H9 (cell line): ENCODE data around the gene ADAMTSL4. TPM values are rescaled to one million over a fixed set of nuclear protein-coding genes. Genes with fewer than 3 reads are reported as not detected.

Experiments
- DNase-seq: peaks from one replicate; pipeline ENCODE4 v3.0.0-alpha.2; 2017
- H2AFZ ChIP-seq: one replicate; pipeline ENCODE4 v1.6.1; 2013; ENCODE audit warnings: mild to moderate bottlenecking, low read length, control low read depth, moderate library complexity
- H2AK5ac ChIP-seq: 2 replicates; pipeline ENCODE4 v1.6.1; 2013; ENCODE audit warnings: low read length, control low read depth, mixed read lengths; ENCODE audit not compliant: insufficient read length
- H2BK120ac ChIP-seq: one replicate; pipeline ENCODE4 v1.6.1; 2013; ENCODE audit warnings: low read depth, mild to moderate bottlenecking, low read length, control low read depth, inconsistent platforms; ENCODE audit not compliant: poor library complexity, severe bottlenecking
- H2BK12ac ChIP-seq: 2 replicates; pipeline ENCODE4 v1.6.1; 2013; ENCODE audit warnings: low read length, control low read depth, mixed read lengths, low read depth; ENCODE audit not compliant: insufficient read length
- H2BK15ac ChIP-seq: 2 replicates; pipeline ENCODE4 v1.6.1; 2013; ENCODE audit warnings: low read depth, low read length, control low read depth
- H2BK20ac ChIP-seq: one replicate; pipeline ENCODE4 v1.6.1; 2013; ENCODE audit warnings: low read depth, mild to moderate bottlenecking, low read length, control low read depth, inconsistent platforms; ENCODE audit not compliant: poor library complexity, severe bottlenecking
- H2BK5ac ChIP-seq: 2 replicates; pipeline ENCODE4 v1.6.1; 2013; ENCODE audit warnings: low read length, control low read depth, mixed read lengths; ENCODE audit not compliant: insufficient read length
- H3K14ac ChIP-seq: 2 replicates; pipeline ENCODE4 v1.6.1; 2013; ENCODE audit warnings: low read length, control low read depth; ENCODE audit not compliant: insufficient read depth
- H3K18ac ChIP-seq: 2 replicates; pipeline ENCODE4 v1.6.1; 2013; ENCODE audit warnings: low read depth, mild to moderate bottlenecking, mixed read lengths, low read length, control low read depth; ENCODE audit not compliant: insufficient read length
- H3K23ac ChIP-seq: 2 replicates; pipeline ENCODE4 v1.6.1; 2013; ENCODE audit warnings: low read length, control low read depth, mixed read lengths, low read depth; ENCODE audit not compliant: insufficient read length
- H3K23me2 ChIP-seq: 2 replicates; pipeline ENCODE4 v1.6.1; 2013; ENCODE audit warnings: low read depth, mild to moderate bottlenecking, mixed read lengths, low read length, control low read depth; ENCODE audit not compliant: insufficient read length, poor library complexity, severe bottlenecking
- H3K27ac ChIP-seq: 2 replicates; pipeline ENCODE4 v1.5.1; 2013; ENCODE audit warnings: low read length, control low read depth, mixed read lengths, low read depth; ENCODE audit not compliant: insufficient read length
- H3K27me3 ChIP-seq: 2 replicates; pipeline ENCODE4 v1.6.1; 2013; ENCODE audit warnings: low read length, control low read depth, inconsistent platforms; ENCODE audit not compliant: insufficient read depth
- H3K4ac ChIP-seq: 2 replicates; pipeline ENCODE4 v1.6.1; 2013; ENCODE audit warnings: low read depth, mild to moderate bottlenecking, control low read depth, inconsistent platforms, low read length, moderate library complexity
- H3K4me1 ChIP-seq: 2 replicates; pipeline ENCODE4 v1.6.1; 2013; ENCODE audit warnings: low read length, control low read depth, inconsistent platforms; ENCODE audit not compliant: insufficient read depth
- H3K4me2 ChIP-seq: 2 replicates; pipeline ENCODE4 v1.6.1; 2013; ENCODE audit warnings: low read length, control low read depth, mixed read lengths; ENCODE audit not compliant: insufficient read length, insufficient read depth
- H3K56ac ChIP-seq: 2 replicates; pipeline ENCODE4 v1.6.1; 2013; ENCODE audit warnings: low read depth, mild to moderate bottlenecking, mixed read lengths, low read length, control low read depth; ENCODE audit not compliant: insufficient read length
- H3K79me1 ChIP-seq: 2 replicates; pipeline ENCODE4 v1.6.1; 2013; ENCODE audit warnings: low read depth, mild to moderate bottlenecking, moderate library complexity, low read length, control low read depth, inconsistent platforms; ENCODE audit not compliant: insufficient read depth, poor library complexity, severe bottlenecking
- H3K79me2 ChIP-seq: 2 replicates; pipeline ENCODE4 v1.6.1; 2013; ENCODE audit warnings: low read length, control low read depth, inconsistent platforms; ENCODE audit not compliant: insufficient read depth
- H3K9ac ChIP-seq: 2 replicates; pipeline ENCODE4 v1.6.1; 2013; ENCODE audit warnings: low read length, control low read depth, mixed read lengths; ENCODE audit not compliant: insufficient read length; ENCODE audit errors: extremely low read depth
- H3K9me3 ChIP-seq: one replicate; pipeline ENCODE4 v1.6.1; 2013; ENCODE audit warnings: low read depth, low read length, inconsistent platforms; ENCODE audit not compliant: control insufficient read depth
- H3T11ph ChIP-seq: one replicate; pipeline ENCODE4 v1.6.1; 2013; ENCODE audit warnings: mild to moderate bottlenecking, low read length, control low read depth, inconsistent platforms
- H4K20me1 ChIP-seq: one replicate; pipeline ENCODE4 v1.6.1; 2013; ENCODE audit not compliant: control insufficient read depth, insufficient read length, insufficient read depth
- H4K5ac ChIP-seq: 2 replicates; pipeline ENCODE4 v1.6.1; 2013; ENCODE audit warnings: low read depth, mild to moderate bottlenecking, mixed read lengths, low read length, control low read depth; ENCODE audit not compliant: insufficient read length
- H4K8ac ChIP-seq: replicated peaks from 2 replicates; pipeline ENCODE4 v1.6.1; 2013; ENCODE audit warnings: low read length, control low read depth, mixed read lengths, low read depth; ENCODE audit not compliant: insufficient read length
- H4K91ac ChIP-seq: 2 replicates; pipeline ENCODE4 v1.6.1; 2013; ENCODE audit warnings: low read depth, mild to moderate bottlenecking, moderate library complexity, mixed read lengths, low read length, control low read depth; ENCODE audit not compliant: insufficient read length
- H3K27ac Mint-ChIP-seq, 3 experiments: 2 replicates in 2 of 3; 3 replicates in 1 of 3; pipeline ENCODE4 v1.8.0; 2020 to 2021; ENCODE audit warnings: mixed read lengths in 3 of 3, mild to moderate bottlenecking in 1 of 3, moderate library complexity in 1 of 3
- H3K27me3 Mint-ChIP-seq: 2 replicates; pipeline ENCODE4 v1.8.0; 2021; ENCODE audit warnings: low read depth, mild to moderate bottlenecking, moderate library complexity, mixed read lengths
- H3K36me3 Mint-ChIP-seq, 3 experiments: 2 replicates in 2 of 3; 3 replicates in 1 of 3; pipeline ENCODE4 v1.8.0; 2020 to 2021; ENCODE audit warnings: low read depth in 3 of 3, mixed read lengths in 3 of 3; ENCODE audit not compliant: insufficient read depth in 1 of 3
- H3K4me1 Mint-ChIP-seq, 2 experiments: 2 replicates each; pipeline ENCODE4 v1.8.0; 2020; ENCODE audit warnings: mixed read lengths in 2 of 2
- H3K4me3 Mint-ChIP-seq, 2 experiments: 2 replicates in 1 of 2; 3 replicates in 1 of 2; pipeline ENCODE4 v1.8.0; 2020 to 2021; ENCODE audit warnings: mild to moderate bottlenecking in 2 of 2, mixed read lengths in 2 of 2, moderate library complexity in 1 of 2
- H3K9me3 Mint-ChIP-seq, 2 experiments: 2 replicates in 1 of 2; 3 replicates in 1 of 2; pipeline ENCODE4 v1.8.0; 2020; ENCODE audit warnings: mild to moderate bottlenecking in 2 of 2, mixed read lengths in 2 of 2, moderate library complexity in 1 of 2
- CTCF ChIP-seq: fragments of 200-600 bp; sonication (generic); conservative IDR thresholded peaks from 3 replicates; pipeline ENCODE4 v1.8.0; 2021; ENCODE audit warnings: antibody characterized with exemption, mild to moderate bottlenecking
- WGBS: extraction: QIAGEN DNeasy Blood & Tissue Kit; methylation state at CpG from one replicate; pipeline ENCODE4 v1.1.7; 2013; ENCODE audit warnings: missing lambda C conversion rate, low lambda C conversion rate, mixed read lengths; ENCODE audit not compliant: insufficient read length; ENCODE audit errors: extremely low coverage; 5-methylcytosine and 5-hydroxymethylcytosine counted together
- total RNA-seq: library from RNA; stranded (reverse); gene quantifications from 2 replicates; pipeline ENCODE4 v1.2.1, GENCODE V29; 2021

The ADAMTSL4 gene
- total RNA-seq, 1 experiment from 2014 or later: 6.1 TPM

GRCh38 chr1:150574260-150575071, 25.3 kb downstream of the ADAMTSL4 start:
- H3K4me1 Mint-ChIP-seq: peaks cover 49 to 61% of the 10 kb centered on the region in 2 experiments
- H2AFZ ChIP-seq: no peak overlapping the region
- peak overlapping the region; percentile 96 to 97 for H3K4me3 Mint-ChIP-seq
- peak overlapping the region; percentile 98 for H3K4me2 ChIP-seq
- no peak overlapping the region for H3K23ac ChIP-seq
- peaks cover 7% of the 10 kb centered on the region for H3K23me2 ChIP-seq
- H3T11ph ChIP-seq: no peak overlapping the region
- no peaks in the 10 kb centered on the region for H4K20me1 ChIP-seq
- no peak overlapping the region for H3K27ac ChIP-seq
- no peak overlapping the region for H3K56ac ChIP-seq
- H3K4ac ChIP-seq: no peak overlapping the region
- no CpG with 5 or more reads among the region's 6 CpGs for WGBS
- H3K18ac ChIP-seq: no peak overlapping the region
- H2BK15ac ChIP-seq: no peak overlapping the region
- peaks cover 2% of the 10 kb centered on the region for H3K4me1 ChIP-seq
- no peak overlapping the region for H2BK120ac ChIP-seq
- no peak overlapping the region for H4K8ac ChIP-seq
- H3K79me2 ChIP-seq: peaks cover 35% of the 10 kb centered on the region
- no peaks in the 10 kb centered on the region for H3K27me3 ChIP-seq
- no peak overlapping the region for H2BK12ac ChIP-seq
- H3K9me3 ChIP-seq: no peaks in the 10 kb centered on the region
- peaks cover 76 to 89% (median 80%) of the 10 kb centered on the region in 3 experiments for H3K36me3 Mint-ChIP-seq
- H4K91ac ChIP-seq: no peak overlapping the region
- H3K9ac ChIP-seq: no peak overlapping the region
- no peak for DNase-seq
- no peak for TF ChIP-seq CTCF
- H3K79me1 ChIP-seq: no peaks in the 10 kb centered on the region
- peak overlapping the region in 2 of 3 experiments; percentile 85 to 96; a peak in 3 of 7 replicates for H3K27ac Mint-ChIP-seq
- no peak overlapping the region for H4K5ac ChIP-seq
- no peak overlapping the region for H3K14ac ChIP-seq
- H3K9me3 Mint-ChIP-seq: peaks cover 6 to 15% of the 10 kb centered on the region in 2 experiments; a peak in 4 of 5 replicates
- no peak overlapping the region for H2BK20ac ChIP-seq
- no peak overlapping the region for H2BK5ac ChIP-seq
- peaks cover 3% of the 10 kb centered on the region; the same call in 1 of the 2 replicates for H3K27me3 Mint-ChIP-seq
- H2AK5ac ChIP-seq: no peak overlapping the region
